HEK293 (cell line): ENCODE results near the gene GSPT1.

Source experiments
- ATF2 ChIP-seq: fragments of 450-650 bp; formaldehyde crosslinking; IDR thresholded peaks from 2 replicates; pipeline ENCODE4 v1.5.1; 2016; ENCODE audit warnings: missing biosample characterization, missing genetic modification characterization, low read depth
- FEZF1 ChIP-seq: fragments of 450-650 bp; formaldehyde crosslinking; IDR thresholded peaks from 2 replicates; pipeline ENCODE4 v1.5.1; 2016; ENCODE audit warnings: missing biosample characterization, missing genetic modification characterization
- GLIS1 ChIP-seq: fragments of 450-650 bp; formaldehyde crosslinking; IDR thresholded peaks from 2 replicates; pipeline ENCODE4 v1.5.1; 2016; ENCODE audit warnings: missing biosample characterization, missing genetic modification characterization
- HIC1 ChIP-seq: fragments of 450-650 bp; formaldehyde crosslinking; IDR thresholded peaks from 2 replicates; pipeline ENCODE4 v1.5.1; 2016; ENCODE audit warnings: missing biosample characterization, missing genetic modification characterization
- HOXA7 ChIP-seq: sonication (generic); formaldehyde crosslinking; IDR thresholded peaks from 2 replicates; pipeline ENCODE4 v1.8.1; 2022; ENCODE audit warnings: missing genetic modification reagents, borderline replicate concordance
- KLF1 ChIP-seq: fragments of 450-650 bp; formaldehyde crosslinking; IDR thresholded peaks from 2 replicates; pipeline ENCODE4 v1.5.1; 2016; ENCODE audit warnings: missing biosample characterization, missing genetic modification characterization
- KLF9 ChIP-seq: fragments of 450-650 bp; formaldehyde crosslinking; IDR thresholded peaks from 2 replicates; pipeline ENCODE4 v1.5.1; 2016; ENCODE audit warnings: missing biosample characterization, missing genetic modification characterization, low read depth
- PATZ1 ChIP-seq: fragments of 450-650 bp; formaldehyde crosslinking; IDR thresholded peaks from 2 replicates; pipeline ENCODE4 v1.5.1; 2016; ENCODE audit warnings: missing biosample characterization, missing genetic modification characterization
- SCRT1 ChIP-seq: fragments of 450-650 bp; formaldehyde crosslinking; IDR thresholded peaks from 2 replicates; pipeline ENCODE4 v1.5.1; 2016; ENCODE audit warnings: missing biosample characterization, missing genetic modification characterization, borderline replicate concordance
- SCRT2 ChIP-seq: fragments of 450-650 bp; formaldehyde crosslinking; IDR thresholded peaks from 2 replicates; pipeline ENCODE4 v1.5.1; 2016; ENCODE audit warnings: missing biosample characterization, missing genetic modification characterization
- SETDB1 ChIP-seq: IDR thresholded peaks from one replicate; pipeline ENCODE4 v1.6.1; 2017; ENCODE audit warnings: mild to moderate bottlenecking, low read length, moderate library complexity, mixed read lengths; ENCODE audit not compliant: insufficient read length
- YY2 ChIP-seq: fragments of 450-650 bp; formaldehyde crosslinking; IDR thresholded peaks from 2 replicates; pipeline ENCODE4 v1.5.1; 2016; ENCODE audit warnings: missing biosample characterization, missing genetic modification characterization
- ZBTB1 ChIP-seq: fragments of 450-650 bp; formaldehyde crosslinking; IDR thresholded peaks from 2 replicates; pipeline ENCODE4 v1.5.1; 2016; ENCODE audit warnings: missing biosample characterization, missing genetic modification characterization
- ZIC2 ChIP-seq: fragments of 450-650 bp; formaldehyde crosslinking; IDR thresholded peaks from 2 replicates; pipeline ENCODE4 v1.5.1; 2016; ENCODE audit warnings: missing biosample characterization, missing genetic modification characterization
- ZNF146 ChIP-seq: fragments of 450-650 bp; formaldehyde crosslinking; IDR thresholded peaks from 2 replicates; pipeline ENCODE4 v1.5.1; 2016; ENCODE audit warnings: missing biosample characterization, missing genetic modification characterization
- ZNF175 ChIP-seq: fragments of 450-650 bp; formaldehyde crosslinking; IDR thresholded peaks from 2 replicates; pipeline ENCODE4 v1.5.1; 2016; ENCODE audit warnings: missing biosample characterization, missing genetic modification characterization
- ZNF211 ChIP-seq: fragments of 450-650 bp; formaldehyde crosslinking; IDR thresholded peaks from 2 replicates; pipeline ENCODE4 v1.5.1; 2016; ENCODE audit warnings: low read depth, missing biosample characterization, missing genetic modification characterization
- ZNF221 ChIP-seq: fragments of 450-650 bp; formaldehyde crosslinking; IDR thresholded peaks from 2 replicates; pipeline ENCODE4 v1.5.1; 2017; ENCODE audit warnings: missing biosample characterization, missing genetic modification characterization, borderline replicate concordance
- ZNF223 ChIP-seq: fragments of 450-650 bp; formaldehyde crosslinking; IDR thresholded peaks from 2 replicates; pipeline ENCODE4 v1.5.1; 2016; ENCODE audit warnings: missing biosample characterization, missing genetic modification characterization
- ZNF341 ChIP-seq: fragments of 450-650 bp; formaldehyde crosslinking; IDR thresholded peaks from 2 replicates; pipeline ENCODE4; 2016; ENCODE audit warnings: low read depth, missing biosample characterization, missing genetic modification characterization
- ZNF354C ChIP-seq: fragments of 450-650 bp; formaldehyde crosslinking; IDR thresholded peaks from 2 replicates; pipeline ENCODE4 v1.5.1; 2016; ENCODE audit warnings: missing biosample characterization, missing genetic modification characterization, low read depth, borderline replicate concordance
- ZNF391 ChIP-seq: fragments of 450-650 bp; formaldehyde crosslinking; IDR thresholded peaks from 2 replicates; pipeline ENCODE4 v1.5.1; 2016; ENCODE audit warnings: low read depth, missing biosample characterization, missing genetic modification characterization, borderline replicate concordance
- ZNF398 ChIP-seq: fragments of 450-650 bp; formaldehyde crosslinking; IDR thresholded peaks from 2 replicates; pipeline ENCODE4 v1.5.1; 2017; ENCODE audit warnings: missing biosample characterization, missing genetic modification characterization
- ZNF473 ChIP-seq: fragments of 450-650 bp; formaldehyde crosslinking; IDR thresholded peaks from 2 replicates; pipeline ENCODE4 v1.5.1; 2017; ENCODE audit warnings: missing biosample characterization, missing genetic modification characterization
- ZNF48 ChIP-seq: fragments of 450-650 bp; formaldehyde crosslinking; IDR thresholded peaks from 2 replicates; pipeline ENCODE4 v1.5.1; 2016; ENCODE audit warnings: missing biosample characterization, missing genetic modification characterization
- ZNF513 ChIP-seq: fragments of 450-650 bp; IDR thresholded peaks from 2 replicates; pipeline ENCODE4 v1.5.1; 2018; ENCODE audit warnings: missing biosample characterization, missing genetic modification characterization
- ZNF521 ChIP-seq: fragments of 450-650 bp; formaldehyde crosslinking; IDR thresholded peaks from 2 replicates; pipeline ENCODE4 v1.5.1; 2017; ENCODE audit warnings: missing biosample characterization, mild to moderate bottlenecking, missing genetic modification characterization
- ZNF571 ChIP-seq: fragments of 450-650 bp; formaldehyde crosslinking; IDR thresholded peaks from 2 replicates; pipeline ENCODE4 v1.5.0; 2017; ENCODE audit warnings: missing biosample characterization, missing genetic modification characterization
- ZNF596 ChIP-seq: fragments of 450-650 bp; IDR thresholded peaks from 2 replicates; pipeline ENCODE4 v1.5.0; 2018; ENCODE audit warnings: missing biosample characterization, mild to moderate bottlenecking, missing genetic modification characterization, moderate library complexity
- ZSCAN4 ChIP-seq: fragments of 450-650 bp; formaldehyde crosslinking; IDR thresholded peaks from 2 replicates; pipeline ENCODE4 v1.5.1; 2017; ENCODE audit warnings: missing biosample characterization, missing genetic modification characterization

GSPT1 gene

GRCh38 chr16:11915644-11916523 is at the start of gene GSPT1 (continued):
- TF ChIP-seq ZNF146 (no peak; the same call in 1 of the 2 replicates), KLF9 (tag by site-specific recombination) (peak; percentile 93), YY2 (tag by site-specific recombination) (peak; percentile 73), ZNF473 (tag by site-specific recombination) (no peak), ZNF571 (tag by site-specific recombination) (no peak), ZNF221 (no peak), FEZF1 (tag by site-specific recombination) (no peak), HOXA7 (CRISPR knock-in tag) (no peak), ZNF398 (peak; percentile 91), ZNF211 (tag by site-specific recombination) (no peak), ZSCAN4 (tag by site-specific recombination) (no peak; the same call in 1 of the 2 replicates), ZNF596 (tag by site-specific recombination) (no peak), KLF1 (tag by site-specific recombination) (peak; percentile 90), ZNF513 (tag by site-specific recombination) (no peak), PATZ1 (tag by site-specific recombination) (peak; percentile 99), SCRT1 (tag by site-specific recombination) (peak; percentile 80), ZNF175 (no peak), ATF2 (tag by site-specific recombination) (no peak), ZNF48 (tag by site-specific recombination) (no peak), ZNF391 (tag by site-specific recombination) (peak; percentile 92), SCRT2 (tag by site-specific recombination) (peak; percentile 78), ZIC2 (peak; percentile 97), ZNF223 (tag by site-specific recombination) (no peak), HIC1 (tag by site-specific recombination) (no peak), ZBTB1 (peak; percentile 50; the same call in 1 of the 2 replicates), ZNF341 (tag by site-specific recombination) (peak; percentile 87), ZNF354C (tag by site-specific recombination) (no peak), ZNF521 (no peak), SETDB1 (peak; percentile 16), GLIS1 (peak; percentile 97)
